22Rv1 (cell line): ENCODE measurements around the gene MAP3K14.
"Not testable (repeated sequence)": the region's sequence is repeated elsewhere in the genome, so short reads cannot be mapped to it uniquely, and the experiment has no call there.

Experiments used
- H3K27ac ChIP-seq: fragments of 450-650 bp; 2 replicates; pipeline ENCODE4 v1.5.1; 2017
- ZFX ChIP-seq: fragments of 450-650 bp; IDR thresholded peaks from 2 replicates; pipeline ENCODE4 v1.6.1; 2017; ENCODE audit warnings: antibody characterized with exemption, borderline replicate concordance
- TF ChIP-seq, protein P1 (sequence below): fragments of 450-650 bp; IDR thresholded peaks from 2 replicates; pipeline ENCODE4 v1.5.1; 2017; ENCODE audit warnings: mild to moderate bottlenecking

The MAP3K14 gene

DNA sequence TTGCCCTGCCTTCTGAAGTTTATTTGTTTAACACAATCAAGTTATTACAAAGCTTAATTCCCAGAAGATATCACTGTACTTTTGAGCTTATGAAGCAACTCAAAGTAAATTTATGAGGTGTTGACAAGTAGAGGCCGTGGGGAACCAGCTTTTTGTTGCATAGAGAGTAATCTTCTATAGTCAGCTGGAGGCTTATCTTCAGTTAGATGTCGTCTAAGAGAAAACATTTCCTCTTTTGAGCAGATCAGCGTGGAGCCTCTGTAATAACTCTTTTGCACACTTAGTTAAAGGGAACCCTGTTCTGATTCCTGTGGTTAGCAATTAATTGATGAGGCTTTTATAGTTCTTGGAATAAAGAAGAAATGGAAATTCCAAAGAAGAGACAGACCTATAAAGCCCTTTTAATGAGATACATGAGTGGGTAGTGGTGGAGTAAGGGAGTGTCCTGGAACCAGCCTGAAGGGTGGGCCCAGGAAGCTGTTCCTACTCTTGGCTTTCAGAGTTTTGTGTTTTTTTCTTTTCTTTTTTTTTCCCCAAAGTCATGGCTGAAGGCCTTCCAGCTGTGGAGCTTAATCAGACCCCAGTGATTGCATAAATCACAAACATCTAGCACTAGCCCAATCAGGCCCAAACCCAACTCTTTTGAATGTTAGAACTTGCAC is 28.9 kb upstream of the MAP3K14 start:
- TF ChIP-seq, protein P1, sequence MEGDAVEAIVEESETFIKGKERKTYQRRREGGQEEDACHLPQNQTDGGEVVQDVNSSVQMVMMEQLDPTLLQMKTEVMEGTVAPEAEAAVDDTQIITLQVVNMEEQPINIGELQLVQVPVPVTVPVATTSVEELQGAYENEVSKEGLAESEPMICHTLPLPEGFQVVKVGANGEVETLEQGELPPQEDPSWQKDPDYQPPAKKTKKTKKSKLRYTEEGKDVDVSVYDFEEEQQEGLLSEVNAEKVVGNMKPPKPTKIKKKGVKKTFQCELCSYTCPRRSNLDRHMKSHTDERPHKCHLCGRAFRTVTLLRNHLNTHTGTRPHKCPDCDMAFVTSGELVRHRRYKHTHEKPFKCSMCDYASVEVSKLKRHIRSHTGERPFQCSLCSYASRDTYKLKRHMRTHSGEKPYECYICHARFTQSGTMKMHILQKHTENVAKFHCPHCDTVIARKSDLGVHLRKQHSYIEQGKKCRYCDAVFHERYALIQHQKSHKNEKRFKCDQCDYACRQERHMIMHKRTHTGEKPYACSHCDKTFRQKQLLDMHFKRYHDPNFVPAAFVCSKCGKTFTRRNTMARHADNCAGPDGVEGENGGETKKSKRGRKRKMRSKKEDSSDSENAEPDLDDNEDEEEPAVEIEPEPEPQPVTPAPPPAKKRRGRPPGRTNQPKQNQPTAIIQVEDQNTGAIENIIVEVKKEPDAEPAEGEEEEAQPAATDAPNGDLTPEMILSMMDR, result no peak
- TF ChIP-seq ZFX, result no peak
- H3K27ac ChIP-seq, result no peak overlapping the region

GRCh38 chr17:45345246-45345553 is 28.4 kb upstream of the MAP3K14 start:
- no peak overlapping the region for H3K27ac ChIP-seq
- no peak for TF ChIP-seq ZFX
- TF ChIP-seq, protein P1, result no peak

DNA sequence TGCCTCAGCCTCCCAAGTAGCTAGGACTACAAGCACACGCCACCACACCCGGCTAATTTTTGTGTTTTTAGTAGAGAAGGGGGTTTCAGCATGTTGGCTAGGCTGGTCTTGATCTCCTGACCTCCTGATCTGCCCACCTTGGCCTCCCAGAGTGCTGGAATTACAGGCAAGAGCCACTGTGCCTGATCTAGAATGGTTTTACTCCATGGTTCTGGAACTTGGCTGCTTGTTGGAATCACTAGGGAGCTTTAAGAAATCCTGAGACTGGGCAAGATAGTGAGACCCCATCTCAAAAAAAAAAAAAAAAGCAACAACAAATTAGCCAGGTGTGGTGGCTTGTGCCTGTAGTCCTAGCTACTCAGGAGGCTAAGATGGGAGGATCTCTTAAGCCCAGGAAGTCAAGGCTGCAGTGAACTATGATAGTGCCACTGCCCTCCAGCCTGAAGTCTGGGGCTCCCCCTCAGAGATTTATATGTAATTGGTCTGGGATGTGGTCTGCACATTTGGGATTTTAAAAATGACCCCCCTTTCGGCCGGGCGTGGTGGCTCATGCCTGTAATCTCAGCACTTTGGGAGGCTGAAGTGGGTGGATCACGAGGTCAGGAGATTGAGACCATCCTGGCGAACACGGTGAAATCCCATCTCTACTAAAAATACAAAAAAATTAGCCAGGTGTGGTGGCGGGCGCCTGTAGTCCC is 27.3 kb upstream of the MAP3K14 start:
- not testable (repeated sequence) for H3K27ac ChIP-seq

DNA sequence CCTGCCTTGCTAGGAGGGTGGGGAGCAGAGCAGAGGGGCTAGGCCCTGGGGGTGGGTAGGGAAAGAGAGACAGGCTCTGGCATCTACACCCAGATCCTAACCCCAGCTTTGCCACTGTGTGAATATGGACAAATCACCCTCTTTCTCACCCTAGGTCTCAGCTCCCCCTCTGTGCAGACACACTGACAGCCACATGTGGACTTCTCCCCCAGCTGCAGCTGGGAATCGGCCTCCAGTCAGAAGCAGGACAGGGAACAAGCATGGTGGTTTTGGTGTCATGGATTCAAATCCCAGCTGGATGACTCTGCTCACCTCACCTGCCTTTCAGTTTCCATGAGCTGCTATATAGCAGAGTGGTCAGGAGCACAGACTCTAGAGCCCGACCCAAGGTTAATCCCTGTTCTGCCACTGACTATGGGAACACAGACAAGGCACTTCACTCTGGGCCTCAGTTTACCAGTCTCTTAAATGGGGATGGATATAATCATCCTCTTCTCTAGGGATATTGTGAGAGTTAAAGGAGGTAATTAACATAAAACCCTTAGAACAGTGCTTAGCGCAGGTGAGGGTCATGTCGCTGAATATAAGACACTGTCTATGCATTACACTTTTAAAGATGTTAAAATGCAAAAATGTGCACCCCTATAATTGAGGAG is 26.2 kb upstream of the MAP3K14 start:
- H3K27ac ChIP-seq, result no peak overlapping the region
- TF ChIP-seq ZFX, result no peak
- TF ChIP-seq, protein P1, result no peak

DNA sequence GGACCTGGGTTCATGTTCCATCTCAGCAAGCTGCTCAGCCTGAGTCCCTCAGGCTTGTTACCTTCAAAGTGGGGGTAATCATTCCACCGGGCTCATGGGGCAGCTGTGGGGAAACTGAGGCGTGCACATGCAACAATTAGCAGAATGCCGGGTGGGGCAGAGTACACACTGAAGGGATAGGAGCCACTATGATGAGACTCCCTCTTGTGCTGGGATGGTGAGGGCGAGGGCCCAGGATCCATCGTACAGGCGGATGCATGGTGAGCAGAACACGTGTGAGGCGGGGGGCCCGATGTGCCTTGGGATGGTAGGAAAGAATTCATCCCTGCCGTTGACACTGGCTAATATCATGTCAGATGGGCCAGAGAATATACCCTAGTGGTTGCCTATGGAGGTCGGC is 25.5 kb upstream of the MAP3K14 start:
- H3K27ac ChIP-seq, result no peak overlapping the region
- TF ChIP-seq, protein P1, result no peak
- TF ChIP-seq ZFX, result no peak

GRCh38 chr17:45341533-45342158 is 24.8 kb upstream of the MAP3K14 start:
- H3K27ac ChIP-seq, result no peak overlapping the region
- TF ChIP-seq, protein P1, result no peak
- no peak for TF ChIP-seq ZFX

GRCh38 chr17:45339646-45340605 is 23.1 kb upstream of the MAP3K14 start:
- no peak overlapping the region for H3K27ac ChIP-seq
- TF ChIP-seq ZFX, result no peak
- TF ChIP-seq, protein P1, result no peak
